Posterior vena cava (tissue), 2 donors: ENCODE data around the gene ZNF618. TPM values are rescaled to one million over a fixed set of nuclear protein-coding genes. Genes with fewer than 3 reads are reported as not detected.
A peak's percentile ranks its signal among the peaks of the same experiment; 100 is the strongest.
"Not testable (repeated sequence)": the region's sequence is repeated elsewhere in the genome, so short reads cannot be mapped to it uniquely, and the experiment has no call there.

Experiments
- DNase-seq: peaks from one replicate; pipeline ENCODE4 v3.0.0-alpha.2; 2020; ENCODE audit warnings: low spot score
- intact Hi-C, 2 donors: fragments of 100-400 bp; cut with DNase I; formaldehyde crosslinking; loops; one replicate each; pipeline versions ENCODE4 v1.14.1 to v1.14.2; 2022 to 2023
- total RNA-seq, 2 donors: library from RNA; stranded (reverse); fragmentation: NEBNext Ultra II Directional; extraction: Animal tissue kit (Norgen Biotek cat#: 25700); gene quantifications; one replicate each; pipeline ENCODE4 v1.2.1, GENCODE V29; 2021
- donor health status: DM: yes; HTN: yes; CAD: no.
- donor health status: DM: yes; HTN: yes; CAD: no.

Gene ZNF618
- total RNA-seq, 2 donors from 2014 or later: 7.2 to 9.2 TPM

DNA sequence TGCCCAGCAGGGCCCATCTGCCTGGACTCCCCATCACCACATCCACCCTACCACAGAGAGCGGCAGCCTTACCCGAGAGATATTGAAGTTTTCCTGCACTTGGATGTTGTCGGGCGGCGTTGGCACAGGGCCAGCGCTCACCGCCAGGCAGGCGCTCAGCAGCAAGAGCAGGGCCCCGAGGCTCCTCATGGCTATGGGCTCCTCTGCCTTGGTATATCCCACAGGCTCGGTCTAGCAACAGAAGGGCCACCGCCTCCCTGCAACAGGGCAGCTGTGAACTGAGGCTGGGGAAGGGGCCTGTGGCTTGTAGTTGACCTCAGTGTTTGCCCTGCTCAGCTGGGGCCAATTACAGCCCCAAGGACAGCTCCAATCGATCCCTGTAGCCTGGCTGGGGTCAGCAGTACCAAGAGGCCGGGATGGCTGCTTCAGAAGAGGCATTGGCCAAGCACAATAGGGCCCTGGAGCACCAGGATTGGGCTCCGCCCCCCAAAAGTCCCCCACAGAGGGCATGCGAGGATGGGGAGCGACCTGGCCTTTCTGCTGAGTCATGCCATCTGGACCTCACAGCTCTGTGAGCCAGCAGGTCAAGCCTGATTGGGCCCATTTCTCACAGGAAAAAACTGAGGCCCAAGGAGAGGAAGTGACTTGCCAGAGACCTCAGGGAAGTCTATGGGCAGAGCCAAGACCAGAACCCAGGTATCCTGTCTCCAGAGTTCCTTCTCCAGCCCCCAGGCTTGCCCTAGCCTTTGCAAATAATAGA, 202.1 kb downstream of the ZNF618 start, which contains the start of gene AMBP:
TSS of gene AMBP (minus strand) at position 280 of the 760 bp plus-strand sequence. CDS start at position 189, 91 bp downstream.
- intact Hi-C loops: no loop called here
- peak; percentile 72 for DNase-seq

DNA sequence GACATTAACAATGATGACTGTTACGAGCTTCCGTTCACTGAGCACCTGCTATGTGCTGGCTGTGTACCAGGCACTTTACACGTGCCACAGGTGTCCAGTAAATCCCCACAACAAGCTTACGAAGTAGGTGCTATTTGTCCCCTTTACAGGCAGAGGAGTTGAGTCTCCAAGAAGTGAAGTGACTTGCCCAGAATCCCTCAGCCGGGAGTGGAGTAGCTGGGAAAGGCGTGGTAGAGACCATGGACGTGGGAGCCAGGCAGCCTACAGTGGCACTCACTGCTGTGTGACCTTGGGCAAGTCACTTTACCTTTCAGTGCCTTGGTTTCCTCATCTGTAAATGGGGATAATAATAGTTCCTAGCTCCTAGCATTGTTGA, 202.7 kb downstream of the ZNF618 start:
- no peak for DNase-seq
- intact Hi-C loops: no loop called here

DNA sequence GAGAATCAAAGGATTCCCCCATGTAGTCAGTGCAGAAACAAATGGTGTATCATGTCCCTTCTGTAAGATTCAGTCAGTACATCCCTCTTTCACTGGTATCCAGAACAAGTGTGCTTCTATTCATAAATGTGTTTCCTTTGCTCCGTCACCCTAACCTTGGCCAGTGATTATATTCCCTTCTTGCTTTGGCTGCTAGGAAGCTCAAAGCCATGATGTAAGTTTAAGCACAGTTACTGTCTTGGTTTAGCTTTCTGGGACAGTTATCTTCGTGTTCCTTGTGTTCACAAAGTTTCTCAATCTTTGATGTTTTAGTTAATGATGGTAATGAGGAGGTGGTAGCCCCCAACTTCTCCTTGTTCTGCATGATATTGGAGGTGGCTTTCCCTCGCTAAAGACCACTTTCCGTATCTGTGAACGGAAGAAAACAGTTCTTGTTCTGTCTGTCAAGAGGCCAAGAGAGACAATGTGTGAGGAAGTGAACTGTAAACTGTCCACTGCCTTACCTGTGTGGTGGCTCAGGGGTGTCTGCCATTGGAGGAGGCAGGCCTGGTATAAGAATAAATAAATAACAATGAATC, 204.2 kb downstream of the ZNF618 start:
- intact Hi-C loops: loop anchor here in 1 of 2 donors (5.0 kb wide), 1 partner anchor 207 kb away; no protein-coding TSS in a partner anchor
- DNase-seq: no peak

DNA sequence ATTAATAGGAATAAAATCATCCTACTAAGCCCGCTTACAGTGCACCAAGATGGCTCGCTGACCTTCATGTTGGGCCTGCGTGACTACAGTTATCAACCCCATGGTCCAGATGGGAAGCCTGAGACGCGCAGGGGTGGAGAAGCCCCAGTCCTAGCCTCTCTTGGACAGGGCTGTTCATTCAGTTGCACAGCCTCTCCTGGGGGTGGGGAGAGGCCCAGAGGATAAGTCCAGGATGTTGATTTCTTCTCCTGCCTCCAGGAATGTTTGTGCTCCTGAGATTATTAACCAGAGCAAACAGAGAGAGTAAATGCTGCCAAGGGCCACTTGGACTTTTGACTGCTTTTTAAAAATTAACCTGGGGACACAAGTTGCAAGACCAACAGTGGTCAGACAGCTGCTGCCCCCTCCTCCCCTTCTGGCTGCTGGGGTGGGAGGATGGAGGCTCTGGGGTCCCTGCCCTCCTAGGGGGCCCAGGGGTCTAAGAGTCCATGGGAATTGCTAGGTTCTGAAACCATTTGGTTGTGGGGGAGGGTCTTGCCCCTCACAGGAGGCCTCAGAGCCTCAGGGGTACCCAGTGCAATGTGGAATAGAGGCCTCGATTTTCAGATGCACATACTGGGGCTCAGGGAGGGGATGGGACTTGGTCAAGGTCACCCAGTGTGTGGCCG, 204.8 kb downstream of the ZNF618 start:
- intact Hi-C loops: loop anchor here in 1 of 2 donors (5.0 kb wide), 1 partner anchor 206 kb away; no protein-coding TSS in a partner anchor
- no peak for DNase-seq

DNA sequence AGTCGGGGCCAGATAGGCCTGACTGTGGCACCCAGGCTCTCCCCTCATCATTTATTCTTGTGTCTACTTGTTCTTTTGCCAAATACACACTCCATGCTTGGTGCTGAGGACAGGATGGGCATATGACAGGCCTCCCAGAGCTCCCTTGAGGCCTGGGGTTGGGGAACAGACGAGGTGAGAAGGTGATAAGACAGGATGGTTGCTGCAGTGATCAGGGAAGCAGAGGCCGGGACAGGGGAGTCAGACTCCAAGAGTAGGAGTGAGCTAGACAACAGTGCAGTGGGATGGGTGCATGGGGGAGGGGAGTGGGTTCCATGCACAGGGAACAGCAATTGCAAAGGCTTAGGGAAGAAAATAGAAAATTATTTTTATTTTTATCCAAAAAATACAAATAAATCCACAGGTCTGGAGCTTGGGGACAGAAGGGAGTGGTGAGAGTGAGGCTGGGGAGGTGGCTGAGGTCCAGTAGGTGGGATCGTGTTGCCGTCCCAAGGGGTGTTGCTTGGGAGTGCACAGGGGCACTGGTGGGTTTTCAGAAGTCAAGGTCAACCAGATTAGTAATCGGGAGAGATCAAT, 205.4 kb downstream of the ZNF618 start:
- intact Hi-C loops: loop anchor here in 1 of 2 donors (5.0 kb wide), 1 partner anchor 206 kb away; no protein-coding TSS in a partner anchor
- DNase-seq: peak; percentile 74

DNA sequence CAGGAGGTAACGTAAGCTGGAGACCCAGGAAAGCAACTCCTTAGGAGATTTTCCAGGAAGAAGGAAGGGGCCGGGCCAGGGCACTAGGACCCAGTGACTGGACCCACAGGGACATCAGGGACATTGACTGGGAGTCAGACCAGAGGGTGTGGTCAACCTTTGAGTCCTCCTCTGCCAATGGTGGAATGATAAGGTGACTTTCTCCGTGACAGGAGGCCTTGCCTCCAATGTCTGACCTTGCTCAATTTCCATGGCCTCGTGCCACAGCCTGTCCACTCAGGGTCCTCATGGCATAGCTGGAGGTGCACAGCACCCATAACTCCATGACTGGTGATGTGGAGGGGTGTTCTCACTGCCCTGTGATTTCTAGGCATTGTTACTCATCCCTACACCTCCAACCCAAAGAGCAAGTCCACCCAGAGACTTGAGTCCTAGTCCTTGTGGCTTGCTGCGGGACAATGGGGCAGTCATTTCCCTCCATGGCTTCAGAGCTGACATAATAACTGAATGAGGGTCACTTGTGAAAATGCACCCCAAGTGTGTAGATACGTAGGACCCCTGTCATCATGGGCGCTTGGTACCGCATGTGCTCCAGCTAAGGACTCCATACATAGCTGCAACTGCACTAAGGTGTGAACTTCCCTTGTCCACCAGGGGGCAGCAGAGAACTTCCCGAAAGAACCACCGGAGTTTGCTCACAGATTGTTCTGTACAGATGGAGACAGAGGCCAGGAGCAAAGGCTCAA, 206.1 kb downstream of the ZNF618 start:
- peak; percentile 93 for DNase-seq
- intact Hi-C loops: loop anchor here in 1 of 2 donors (5.0 kb wide), 1 partner anchor 205 kb away; no protein-coding TSS in a partner anchor

DNA sequence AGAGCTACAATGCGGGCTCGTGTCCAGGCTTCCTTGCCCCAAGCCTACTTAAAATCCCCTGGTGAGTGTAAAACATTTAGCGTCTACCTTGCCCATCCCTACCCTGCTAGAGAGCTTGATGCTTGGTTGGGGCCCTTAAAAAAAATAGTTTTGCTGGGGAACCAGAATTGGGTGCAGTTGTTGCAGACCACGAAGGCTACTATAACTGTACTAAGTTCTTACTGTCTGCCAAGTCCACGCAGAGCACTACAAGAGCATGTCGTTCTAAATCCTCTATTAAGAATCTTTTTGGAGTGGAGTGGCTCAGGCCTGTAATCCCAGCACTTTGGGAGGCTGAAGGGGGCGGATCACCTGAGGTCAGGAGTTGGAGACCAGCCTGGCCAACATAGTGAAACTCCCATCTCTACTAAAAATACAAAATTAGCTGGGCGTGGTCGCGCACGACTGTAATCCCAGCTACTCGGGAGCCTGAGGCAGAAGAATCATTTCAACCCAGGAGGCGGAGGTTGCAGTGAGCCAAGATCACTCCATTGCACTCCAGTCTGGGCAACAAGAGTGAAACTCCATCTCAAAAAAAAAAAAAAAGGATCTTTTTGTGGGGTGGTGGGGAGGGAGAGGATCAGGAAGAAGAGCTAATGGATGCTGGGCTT, 206.8 kb downstream of the ZNF618 start:
- not testable (repeated sequence) for DNase-seq
- intact Hi-C loops: loop anchor here in 1 of 2 donors (5.0 kb wide), 1 partner anchor 204 kb away; no protein-coding TSS in a partner anchor

DNA sequence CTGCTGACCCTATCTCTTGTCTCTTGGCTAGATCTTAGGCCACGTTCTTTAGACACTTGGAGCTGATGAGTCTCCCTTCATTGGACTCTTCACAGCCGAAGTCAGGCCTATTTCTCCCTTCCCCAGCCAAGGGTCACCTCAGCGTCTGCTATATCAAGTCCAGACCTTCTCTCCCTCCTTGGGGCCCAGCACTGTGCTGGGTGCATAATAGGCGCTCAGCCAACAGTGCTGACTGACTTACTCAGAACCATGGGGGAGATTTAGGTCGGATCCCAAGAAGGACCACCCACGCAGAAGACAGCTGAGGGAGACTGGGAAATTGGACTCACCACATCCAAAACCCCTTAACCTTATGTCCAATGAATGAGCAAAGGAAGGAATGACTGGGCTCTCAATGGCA, 207.6 kb downstream of the ZNF618 start:
- intact Hi-C loops: loop anchor here in 1 of 2 donors (5.0 kb wide), 1 partner anchor 204 kb away; no protein-coding TSS in a partner anchor
- DNase-seq: peak; percentile 72

DNA sequence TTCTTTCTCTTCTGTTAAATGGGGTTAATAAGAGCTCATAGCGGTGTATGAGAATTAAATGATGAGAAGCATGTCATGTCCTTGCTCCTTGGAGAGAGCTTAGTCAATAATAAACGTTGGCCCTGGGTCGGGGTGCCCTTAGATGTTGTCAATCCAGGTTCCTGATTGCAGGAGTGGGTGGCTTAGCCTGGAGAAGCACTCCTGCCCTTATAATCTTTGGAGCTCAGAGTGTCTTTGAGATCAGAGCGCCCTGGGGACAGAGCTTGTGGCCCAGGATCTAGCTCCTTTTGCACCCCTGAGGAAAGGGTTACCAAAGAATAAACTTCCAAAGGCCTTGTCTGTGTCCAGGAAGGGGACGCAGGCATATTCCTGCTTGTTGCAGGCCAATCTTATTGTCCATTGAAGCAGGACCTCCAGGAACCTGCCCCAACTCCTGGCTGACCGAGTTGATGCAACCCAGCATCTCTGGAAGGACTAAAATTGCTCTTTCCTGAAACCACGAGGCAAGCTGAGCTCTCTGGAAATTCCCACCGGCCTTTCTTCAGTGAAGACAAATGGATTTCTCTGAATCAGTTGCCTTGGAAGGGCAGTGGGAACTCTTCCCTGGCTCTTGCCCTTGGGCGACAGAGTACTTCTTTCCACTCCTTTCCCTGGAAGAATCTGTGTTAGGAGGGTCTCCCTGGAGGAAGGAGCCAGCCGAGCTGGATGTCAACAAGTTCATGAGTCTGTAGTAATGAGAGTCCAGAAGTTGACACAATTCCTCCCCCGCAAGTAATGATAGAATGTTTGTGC, 208.4 kb downstream of the ZNF618 start:
- intact Hi-C loops: loop anchor here in 1 of 2 donors (5.0 kb wide), 1 partner anchor 203 kb away; no protein-coding TSS in a partner anchor
- no peak for DNase-seq

DNA sequence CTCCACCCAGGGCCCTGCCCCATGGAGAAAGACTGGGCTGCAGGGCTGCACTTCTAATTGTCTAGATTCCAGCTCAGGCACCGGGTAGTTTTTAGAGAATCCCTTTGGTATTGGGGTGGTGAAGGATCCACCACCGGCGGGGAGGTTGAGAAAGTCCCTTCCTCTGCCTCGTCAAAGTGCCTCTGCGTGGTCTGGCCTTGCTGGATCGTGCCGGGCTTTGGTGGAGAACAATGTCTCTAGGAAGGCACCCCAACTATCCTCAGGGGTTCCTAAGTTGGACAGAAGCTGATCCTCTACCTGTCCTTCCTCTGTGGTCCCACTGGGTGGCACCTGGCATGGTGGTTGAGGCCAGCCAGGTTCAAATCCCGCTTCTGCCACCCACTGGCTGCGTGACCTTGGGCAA, 209.3 kb downstream of the ZNF618 start:
- no peak for DNase-seq
- intact Hi-C loops: no loop called here

DNA sequence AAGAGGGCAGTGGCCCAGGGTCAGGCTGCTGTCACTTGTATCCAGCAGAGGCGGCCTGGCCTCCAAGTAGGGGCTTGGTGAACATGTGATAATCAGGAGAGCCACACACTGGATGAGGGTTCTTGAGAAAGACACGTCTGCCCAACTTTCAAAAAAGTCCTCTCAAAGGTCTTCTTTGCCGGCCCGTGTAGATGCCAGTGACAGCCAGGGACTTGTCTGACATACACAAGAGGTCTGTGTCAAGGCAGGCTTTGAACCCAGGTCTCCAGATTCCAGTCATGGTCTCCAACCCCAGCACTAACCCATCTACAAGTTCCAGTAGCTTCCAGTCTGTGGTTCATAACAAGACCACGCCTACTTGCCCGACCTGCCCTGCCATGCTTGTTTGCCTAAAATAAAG, 209.9 kb downstream of the ZNF618 start:
- intact Hi-C loops: no loop called here
- DNase-seq: no peak

DNA sequence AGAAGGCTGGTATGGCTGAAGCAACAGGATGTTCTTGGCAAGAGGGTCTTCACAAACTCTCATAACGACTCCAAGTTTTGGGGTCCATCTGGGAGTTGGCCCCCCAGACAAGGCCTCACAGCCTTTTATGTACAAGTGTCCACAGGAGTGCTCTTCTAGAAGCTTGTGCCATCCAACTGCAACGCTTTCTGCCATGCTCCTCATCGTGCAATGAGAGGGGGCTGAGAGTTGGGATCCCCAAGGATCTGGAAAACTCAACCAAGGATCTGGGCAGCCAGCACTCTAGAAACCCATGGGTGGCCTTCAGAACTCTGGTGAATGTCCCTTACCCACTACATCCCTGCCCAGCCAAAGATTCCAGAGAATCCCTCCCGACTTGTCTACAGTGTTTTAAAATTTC, 210.5 kb downstream of the ZNF618 start:
- no peak for DNase-seq
- intact Hi-C loops: no loop called here

DNA sequence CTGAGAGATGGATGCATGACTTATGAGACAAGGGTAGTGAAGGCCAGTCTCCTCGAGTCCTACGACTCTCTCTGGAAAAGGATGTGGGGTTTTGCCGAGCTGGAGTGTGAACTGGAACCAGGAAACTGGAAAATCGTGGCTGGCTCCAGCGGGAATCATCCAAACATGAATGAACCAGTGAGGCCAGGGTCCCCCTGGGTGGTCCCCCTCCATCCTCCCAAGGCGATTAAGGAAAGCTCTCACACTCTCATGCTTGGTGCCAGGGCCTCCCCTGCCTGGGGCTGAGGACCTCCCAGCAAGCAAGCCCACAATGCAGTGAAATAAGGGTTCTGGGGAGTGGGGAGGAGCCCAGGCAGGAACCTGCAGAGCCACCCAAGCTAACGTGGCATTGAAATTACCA, 211.6 kb downstream of the ZNF618 start:
- no peak for DNase-seq
- intact Hi-C loops: no loop called here

DNA sequence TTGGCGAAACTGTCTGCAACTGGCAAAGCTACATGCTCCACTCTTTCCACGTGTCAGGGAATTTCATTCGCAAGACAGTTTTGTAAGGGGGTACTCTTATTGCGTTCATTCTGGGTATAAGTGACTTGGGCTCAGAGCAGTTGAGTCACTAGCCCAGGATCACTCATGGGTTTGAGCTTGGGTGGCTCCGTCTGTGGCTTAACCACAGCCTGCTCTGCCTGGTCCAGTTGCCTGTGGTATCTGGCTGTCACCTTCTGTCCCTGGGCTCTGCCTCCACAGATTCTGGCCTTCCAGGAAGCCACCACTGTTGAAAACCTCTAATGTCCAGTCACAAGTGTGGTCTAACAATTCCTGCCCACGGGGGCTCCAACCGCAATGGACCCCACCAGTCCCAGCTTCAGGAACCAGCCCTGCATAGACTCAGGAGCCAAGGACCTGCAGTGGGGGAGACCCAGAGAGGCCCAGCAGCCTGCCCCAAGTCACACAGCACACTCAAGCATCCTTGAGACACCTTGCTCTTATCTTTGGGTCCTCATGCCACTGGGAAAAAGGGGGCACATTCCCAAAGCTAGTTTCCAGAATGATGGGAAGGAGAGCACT, 212.6 kb downstream of the ZNF618 start:
- intact Hi-C loops: no loop called here
- no peak for DNase-seq

DNA sequence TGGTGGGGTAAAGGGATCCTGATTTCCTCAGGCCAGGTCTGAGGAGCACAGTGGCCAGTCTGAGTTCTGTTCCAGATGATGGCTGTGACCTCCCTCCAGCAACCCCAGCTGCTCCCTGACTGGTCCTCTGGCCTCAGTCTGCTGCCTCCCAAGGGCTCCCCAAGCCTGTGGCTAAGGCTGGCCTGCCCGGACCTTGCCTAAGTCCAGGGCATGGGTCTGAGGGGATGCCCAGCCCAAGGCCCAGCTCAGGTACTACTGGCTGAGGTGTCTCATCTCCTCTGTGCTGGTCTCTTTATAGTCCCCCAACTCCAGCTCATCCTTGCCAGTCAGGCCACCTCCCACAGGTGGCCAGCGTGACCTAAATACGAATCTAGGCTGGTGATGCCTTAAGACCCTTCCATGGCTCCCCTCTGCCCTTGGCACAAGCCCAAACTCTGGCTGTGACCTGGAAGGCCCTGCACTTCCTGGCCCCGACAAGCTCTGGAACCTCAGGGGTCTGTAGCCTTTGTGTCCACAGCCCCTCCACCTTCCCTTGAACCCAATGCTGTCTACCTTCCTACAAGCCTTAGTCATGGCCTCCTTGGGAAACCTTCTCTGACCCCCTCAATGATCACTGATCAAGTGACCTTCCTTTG, 213.2 kb downstream of the ZNF618 start:
- DNase-seq: no peak
- intact Hi-C loops: no loop called here

DNA sequence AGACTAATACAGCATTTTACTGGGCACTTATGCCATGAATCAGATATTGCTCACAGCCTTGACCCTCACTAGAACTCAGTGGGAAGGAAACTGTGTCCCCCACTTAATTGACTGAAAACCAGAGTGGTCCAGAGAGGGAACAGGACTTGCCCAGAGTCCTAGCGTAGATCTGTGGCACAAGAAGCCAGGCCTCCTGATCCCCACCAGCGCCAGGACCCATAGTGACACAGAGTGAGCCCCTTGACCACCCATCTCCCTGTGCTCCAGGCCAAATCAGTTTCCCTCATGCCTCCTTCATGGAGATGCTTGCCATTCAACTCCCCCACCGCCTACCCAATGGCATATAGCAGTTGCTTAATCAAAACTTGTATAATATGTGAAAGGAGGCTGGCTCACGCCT, 214.7 kb downstream of the ZNF618 start:
- intact Hi-C loops: no loop called here
- DNase-seq: peak; percentile 56

DNA sequence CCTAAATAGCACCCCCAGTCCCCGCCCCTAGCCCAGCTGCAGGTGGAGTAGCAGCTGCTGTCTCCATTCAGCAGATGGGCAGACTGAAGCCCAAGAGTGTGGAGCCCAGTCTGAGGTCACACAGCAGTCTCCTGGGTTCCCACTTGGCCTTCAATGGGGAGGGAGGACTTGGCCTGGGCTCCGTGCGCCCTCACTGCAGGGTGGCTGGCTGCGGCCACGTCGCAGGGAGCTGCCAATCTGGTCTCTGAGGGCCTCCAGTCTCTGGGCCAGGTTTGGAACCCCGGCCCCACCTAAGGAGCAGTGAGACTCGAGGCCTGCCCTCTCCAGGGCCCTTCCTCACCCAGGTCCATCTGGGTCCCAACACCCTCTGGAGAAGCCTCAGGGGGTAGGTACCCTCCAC, 215.6 kb downstream of the ZNF618 start:
- intact Hi-C loops: no loop called here
- peak; percentile 74 for DNase-seq
